ELF-1 (cell line): ENCODE data around the gene MRPL36.
"Not testable (repeated sequence)": the region's sequence is repeated elsewhere in the genome, so short reads cannot be mapped to it uniquely, and the experiment has no call there.

Source experiments
- DNase-seq: peaks from one replicate; pipeline ENCODE4 v3.0.0-alpha.2; 2016; ENCODE audit warnings: low read depth, low spot score

Gene MRPL36

GRCh38 chr5:1815071-1815786 lies 15.6 kb upstream of the MRPL36 start:
- DNase-seq, result no peak

- DNase-seq, result no peak
These were observed 14.8 kb upstream of the MRPL36 start for GRCh38 chr5:1814183-1815020.

GRCh38 chr5:1810581-1811101 lies 11.0 kb upstream of the MRPL36 start:
- DNase-seq, result no peak

DNA sequence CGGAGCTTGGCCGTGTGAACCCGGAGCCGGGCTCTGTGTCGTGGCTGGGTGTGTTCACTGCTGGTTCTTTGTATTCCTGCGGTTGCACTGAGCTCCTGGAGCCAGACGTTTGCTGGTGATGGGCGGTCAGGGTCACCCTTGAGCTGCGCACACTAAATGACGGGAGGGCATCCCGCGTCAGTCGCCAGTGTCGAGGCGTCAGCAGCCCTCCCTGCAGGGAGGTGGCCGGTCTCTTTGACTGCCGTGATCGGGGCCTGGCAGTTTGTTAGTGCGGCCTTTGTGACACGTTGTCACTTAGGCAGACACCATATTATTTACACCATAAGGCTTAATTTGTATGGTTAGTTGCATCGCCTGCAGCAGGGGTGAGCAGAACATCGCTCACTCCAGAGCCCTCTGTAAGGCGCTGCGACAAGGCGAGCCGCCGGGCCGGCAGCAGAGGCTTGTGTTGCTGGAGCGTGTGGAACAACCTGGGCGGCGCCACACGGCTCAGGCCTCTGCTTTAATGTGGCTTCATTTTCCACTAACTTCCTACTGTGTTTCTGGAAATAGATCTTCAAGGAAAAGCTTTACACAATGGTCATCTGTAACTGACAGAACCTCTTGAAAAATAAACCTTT lies 9.9 kb upstream of the MRPL36 start:
- no peak for DNase-seq

GRCh38 chr5:1808439-1808838 lies 8.8 kb upstream of the MRPL36 start:
- no peak for DNase-seq

GRCh38 chr5:1807451-1808185 lies 8.0 kb upstream of the MRPL36 start:
- no peak for DNase-seq

DNA sequence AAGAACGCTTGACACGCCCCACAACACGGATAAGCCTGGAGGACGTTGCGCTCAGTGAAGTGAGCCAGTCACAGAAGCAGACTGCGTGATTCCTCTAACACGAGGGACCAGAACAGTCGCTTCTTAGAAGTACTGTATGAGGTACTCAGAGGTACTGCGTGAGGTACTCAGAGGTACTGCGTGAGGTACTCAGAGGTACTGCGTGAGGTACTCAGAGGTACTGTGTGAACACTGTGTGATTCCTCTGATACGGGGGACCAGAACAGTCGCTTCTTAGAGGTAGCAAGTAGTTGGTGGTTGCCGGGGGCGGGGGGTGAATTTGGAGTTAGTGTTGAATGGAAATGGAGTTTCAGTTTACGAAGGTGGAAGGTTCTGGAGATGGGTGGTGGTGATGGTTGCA lies 7.3 kb upstream of the MRPL36 start:
- no peak for DNase-seq

GRCh38 chr5:1806199-1806598 lies 6.6 kb upstream of the MRPL36 start:
- no peak for DNase-seq

DNA sequence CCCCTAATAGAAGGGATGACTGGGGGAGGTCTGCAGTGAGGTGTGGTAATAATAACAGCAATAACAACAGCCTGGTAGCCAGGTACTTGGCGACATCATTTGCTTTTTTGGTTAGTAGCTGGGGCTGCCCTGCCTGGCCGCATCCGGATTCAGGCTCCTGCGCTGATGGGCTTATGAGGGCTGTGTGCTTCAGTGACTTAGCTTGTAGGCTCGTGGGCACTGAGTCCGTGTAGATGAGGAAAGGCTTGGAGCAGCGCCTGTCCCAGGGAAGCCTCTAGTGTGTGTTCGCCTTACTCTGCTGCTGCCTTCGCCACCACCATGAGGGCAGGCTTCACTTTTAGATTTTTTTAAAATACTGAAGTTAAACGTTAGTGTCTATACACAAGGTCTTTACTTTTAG lies 6.1 kb upstream of the MRPL36 start:
- DNase-seq, result no peak

DNA sequence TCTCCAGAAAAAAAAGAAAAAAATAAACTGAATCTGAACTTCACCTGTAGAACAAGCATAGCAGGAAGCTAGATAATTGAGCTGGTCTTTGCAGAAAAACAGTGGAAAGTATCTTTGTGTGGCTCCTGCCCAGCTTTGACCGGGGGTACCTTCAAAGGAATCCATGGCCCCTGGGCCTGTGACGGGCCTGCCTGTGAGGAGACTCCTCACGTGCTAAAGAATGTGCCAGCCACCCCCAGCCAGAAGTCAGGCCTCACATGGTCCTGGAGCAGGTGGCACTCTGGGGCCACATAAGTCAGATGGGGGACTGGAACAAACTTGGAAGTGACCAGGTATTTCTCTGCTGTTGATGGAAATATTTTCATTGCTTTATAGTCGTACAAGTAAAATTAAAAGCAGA lies 5.7 kb upstream of the MRPL36 start:
- DNase-seq, result no peak

DNA sequence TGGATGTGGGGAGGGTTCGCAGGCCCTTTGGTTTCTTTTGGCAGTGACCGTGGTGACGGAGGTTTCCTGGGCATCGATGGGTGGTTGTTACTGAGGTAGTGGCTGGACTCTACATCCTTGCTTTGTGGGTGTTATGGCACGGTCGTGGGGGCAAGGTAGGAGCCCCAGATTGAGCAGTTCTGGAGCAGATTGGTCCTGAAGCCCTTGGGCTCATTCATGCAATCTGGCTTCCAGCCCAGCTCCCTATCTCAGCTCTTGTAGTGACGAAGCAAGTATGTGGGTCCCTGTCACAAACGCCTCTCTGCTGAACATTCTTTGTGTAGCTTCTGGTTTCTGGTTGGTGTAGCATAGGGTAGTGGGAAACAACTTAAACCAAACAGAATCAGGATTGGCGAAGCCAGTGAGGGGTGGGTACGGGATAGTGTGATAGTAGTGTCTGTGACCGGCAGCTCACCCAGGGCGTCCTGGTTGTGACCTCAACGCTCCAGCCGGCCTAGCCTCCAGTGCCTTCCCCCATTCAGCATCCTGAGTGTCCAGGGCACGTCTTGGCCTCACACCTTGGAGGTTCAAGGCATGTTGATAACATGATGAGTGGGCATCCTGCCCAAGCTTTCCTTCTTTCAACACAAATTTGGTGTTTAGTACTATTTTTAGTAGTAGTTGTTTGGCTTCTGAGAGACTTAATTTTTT lies 4.5 kb upstream of the MRPL36 start:
- DNase-seq, result no peak

DNA sequence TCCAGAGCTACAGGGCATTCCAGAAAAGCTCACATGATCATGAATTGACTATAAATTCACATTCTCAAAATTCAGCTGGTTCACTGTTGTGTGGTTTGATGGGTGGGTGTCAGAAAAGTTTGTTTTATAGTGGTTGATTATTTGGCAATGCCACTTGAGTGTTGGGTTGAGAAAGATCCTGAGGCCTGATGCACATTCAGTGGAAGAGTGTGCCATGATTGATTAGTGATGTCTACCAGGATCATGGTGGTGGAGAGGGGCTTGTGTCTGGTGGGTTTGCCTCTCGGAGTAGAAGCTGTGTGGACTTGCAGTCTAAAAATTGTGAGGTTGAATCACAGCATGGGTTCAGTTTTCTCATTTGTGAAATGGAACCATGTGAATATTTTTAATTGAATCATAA lies 3.6 kb upstream of the MRPL36 start:
- DNase-seq, result no peak

DNA sequence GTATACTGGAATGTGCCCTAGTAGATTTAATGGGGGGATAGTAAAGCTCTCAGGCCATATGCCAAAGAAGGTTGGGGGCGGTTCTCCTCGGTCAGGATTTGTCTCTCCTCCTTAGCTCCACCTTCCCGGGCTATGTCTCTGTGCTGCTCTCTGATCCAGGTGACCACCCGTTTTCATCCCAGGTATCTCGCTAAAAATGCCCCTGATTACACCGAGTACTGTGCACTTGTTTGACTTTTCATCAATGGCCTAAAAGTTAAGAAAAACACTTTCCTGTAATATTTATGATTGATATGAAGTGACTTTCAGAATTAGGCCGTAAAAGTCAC lies 2.3 kb upstream of the MRPL36 start:
- DNase-seq, result peak; percentile 55

GRCh38 chr5:1801222-1801966 lies 1.8 kb upstream of the MRPL36 start, which contains the start of gene NDUFS6:
TSS of gene NDUFS6 (plus strand) at chr5:1801407. CDS start at chr5:1801418, 11 bp downstream.
- DNase-seq, result peak; percentile 86

GRCh38 chr5:1800472-1801221 lies 1.0 kb upstream of the MRPL36 start:
- DNase-seq, result peak; percentile 58

- no peak for DNase-seq
These were observed 481 bp downstream of the MRPL36 start for GRCh38 chr5:1799110-1799601.

- DNase-seq, result not testable (repeated sequence)
These were observed 1.0 kb downstream of the MRPL36 start for GRCh38 chr5:1798589-1798988.

GRCh38 chr5:1797855-1798254 lies 1.8 kb downstream of the MRPL36 start:
- DNase-seq, result no peak

- no peak for DNase-seq
These were observed 2.4 kb downstream of the MRPL36 start for GRCh38 chr5:1797103-1797800.
